HFFc6 (cell line): ENCODE measurements around the gene SUCLG2. TPM values are rescaled to one million over a fixed set of nuclear protein-coding genes. Genes with fewer than 3 reads are reported as not detected.
"Not testable (repeated sequence)": the region's sequence is repeated elsewhere in the genome, so short reads cannot be mapped to it uniquely, and the experiment has no call there.

Experiments
- DNase-seq: peaks from one replicate; pipeline ENCODE4 v3.0.0-alpha.2; 2018
- H3K27ac Mint-ChIP-seq: 2 replicates; pipeline ENCODE4 v1.8.0; 2020; ENCODE audit warnings: mild to moderate bottlenecking, mixed read lengths
- H3K27me3 Mint-ChIP-seq: 2 replicates; pipeline ENCODE4 v1.8.0; 2021; ENCODE audit warnings: mild to moderate bottlenecking, moderate library complexity, mixed read lengths; ENCODE audit not compliant: insufficient read depth
- H3K36me3 Mint-ChIP-seq: 2 replicates; pipeline ENCODE4 v1.8.0; 2021; ENCODE audit warnings: low read depth, mixed read lengths
- H3K4me1 Mint-ChIP-seq: 2 replicates; pipeline ENCODE4 v1.8.0; 2020; ENCODE audit warnings: low read depth, mixed read lengths
- H3K4me3 Mint-ChIP-seq: 2 replicates; pipeline ENCODE4 v1.8.0; 2020; ENCODE audit warnings: mild to moderate bottlenecking, moderate library complexity, mixed read lengths
- H3K9me3 Mint-ChIP-seq: 2 replicates; pipeline ENCODE4 v1.8.0; 2020; ENCODE audit warnings: mild to moderate bottlenecking, mixed read lengths
- CTCF ChIP-seq: fragments of 200-600 bp; sonication (generic); IDR thresholded peaks from 2 replicates; pipeline ENCODE4 v1.5.0; 2021; ENCODE audit warnings: antibody characterized with exemption, mild to moderate bottlenecking
- total RNA-seq, 6 experiments: library from RNA; stranded (reverse); fragmentation: NEBNext Ultra II Directional; extraction: Animal tissue kit (Norgen Biotek cat#: 25700); gene quantifications; 2 replicates in 1 of 6; 3 replicates in 5 of 6; pipeline ENCODE4 v1.2.3, GENCODE V29; 2021

Gene SUCLG2
- total RNA-seq, 6 experiments from 2014 or later, result 50.2 to 81.4 (median 75.2) TPM

GRCh38 chr3:67592057-67592456 lies 62.4 kb downstream of the SUCLG2 start:
- H3K4me3 Mint-ChIP-seq, result no peak overlapping the region
- H3K9me3 Mint-ChIP-seq, result no peaks in the 10 kb centered on the region
- DNase-seq, result no peak
- TF ChIP-seq CTCF, result no peak
- no peaks in the 10 kb centered on the region for H3K27me3 Mint-ChIP-seq
- H3K4me1 Mint-ChIP-seq, result peaks cover 15% of the 10 kb centered on the region
- H3K36me3 Mint-ChIP-seq, result peaks cover 23% of the 10 kb centered on the region
- H3K27ac Mint-ChIP-seq, result no peak overlapping the region

- H3K9me3 Mint-ChIP-seq, result no peaks in the 10 kb centered on the region
- no peak for TF ChIP-seq CTCF
- no peak overlapping the region for H3K27ac Mint-ChIP-seq
- no peaks in the 10 kb centered on the region for H3K4me1 Mint-ChIP-seq
- H3K36me3 Mint-ChIP-seq, result peaks cover 40% of the 10 kb centered on the region
- DNase-seq, result no peak
- no peak overlapping the region for H3K4me3 Mint-ChIP-seq
- H3K27me3 Mint-ChIP-seq, result no peaks in the 10 kb centered on the region
Measured at GRCh38 chr3:67587811-67588210, 66.6 kb downstream of the SUCLG2 start.

GRCh38 chr3:67587301-67587700 lies 67.1 kb downstream of the SUCLG2 start:
- Mint-ChIP-seq H3K36me3 (peaks cover 45% of the 10 kb centered on the region), H3K9me3 (no peaks in the 10 kb centered on the region), H3K27ac (no peak overlapping the region), H3K4me3 (no peak overlapping the region), H3K27me3 (no peaks in the 10 kb centered on the region), H3K4me1 (no peaks in the 10 kb centered on the region)
- no peak for DNase-seq
- TF ChIP-seq CTCF, result no peak

GRCh38 chr3:67584608-67585007 lies 69.8 kb downstream of the SUCLG2 start:
- H3K36me3 Mint-ChIP-seq, result peaks cover 34% of the 10 kb centered on the region
- H3K9me3 Mint-ChIP-seq, H3K27ac Mint-ChIP-seq, H3K27me3 Mint-ChIP-seq, DNase-seq, H3K4me1 Mint-ChIP-seq, H3K4me3 Mint-ChIP-seq: not testable (repeated sequence)

- Mint-ChIP-seq H3K27me3 (no peaks in the 10 kb centered on the region), H3K9me3 (no peaks in the 10 kb centered on the region), H3K4me3 (no peak overlapping the region), H3K36me3 (peaks cover 32% of the 10 kb centered on the region), H3K27ac (no peak overlapping the region), H3K4me1 (no peaks in the 10 kb centered on the region)
- no peak for DNase-seq
- no peak for TF ChIP-seq CTCF
Measured at GRCh38 chr3:67580430-67581000, 73.9 kb downstream of the SUCLG2 start.

GRCh38 chr3:67578416-67578815 lies 76.0 kb downstream of the SUCLG2 start:
- no peaks in the 10 kb centered on the region for H3K9me3 Mint-ChIP-seq
- no peaks in the 10 kb centered on the region for H3K4me1 Mint-ChIP-seq
- DNase-seq, result no peak
- H3K27me3 Mint-ChIP-seq, result no peaks in the 10 kb centered on the region
- no peak for TF ChIP-seq CTCF
- H3K36me3 Mint-ChIP-seq, result peaks cover 39% of the 10 kb centered on the region
- H3K27ac Mint-ChIP-seq, result no peak overlapping the region
- no peak overlapping the region for H3K4me3 Mint-ChIP-seq
